ENCODE measurements around the gene TMTC1. TPM values are rescaled to one million over a fixed set of nuclear protein-coding genes. Genes with fewer than 3 reads are reported as not detected.

Gene TMTC1
- total and polyA plus RNA-seq, 9 of the 15 experiments (the other 6 are each of a cell fraction or from before 2014, with no cell fraction given), result under 0.01 to 0.18 (median 0.06) TPM; not detected in 2

DNA sequence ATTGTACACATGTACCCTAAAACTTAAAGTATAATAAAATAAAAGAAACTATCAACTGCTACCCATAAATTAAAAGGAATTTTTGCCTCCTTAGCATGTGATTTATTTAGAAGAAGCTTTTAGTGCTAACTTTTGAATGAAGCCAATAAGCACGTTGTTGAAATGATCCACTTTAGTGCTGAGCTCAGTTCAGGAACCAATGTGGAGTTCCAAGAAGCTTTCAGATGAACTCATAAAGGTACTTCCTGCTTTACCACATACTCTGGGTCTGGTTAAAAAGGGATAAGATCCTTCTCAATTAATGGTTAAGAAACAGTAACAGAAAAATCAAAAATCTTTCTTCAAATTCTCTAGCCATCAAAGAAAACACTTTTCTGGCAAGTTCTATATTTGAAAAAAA, 39.4 kb downstream of the TMTC1 start (continued):
- TF ChIP-seq, protein P1, sequence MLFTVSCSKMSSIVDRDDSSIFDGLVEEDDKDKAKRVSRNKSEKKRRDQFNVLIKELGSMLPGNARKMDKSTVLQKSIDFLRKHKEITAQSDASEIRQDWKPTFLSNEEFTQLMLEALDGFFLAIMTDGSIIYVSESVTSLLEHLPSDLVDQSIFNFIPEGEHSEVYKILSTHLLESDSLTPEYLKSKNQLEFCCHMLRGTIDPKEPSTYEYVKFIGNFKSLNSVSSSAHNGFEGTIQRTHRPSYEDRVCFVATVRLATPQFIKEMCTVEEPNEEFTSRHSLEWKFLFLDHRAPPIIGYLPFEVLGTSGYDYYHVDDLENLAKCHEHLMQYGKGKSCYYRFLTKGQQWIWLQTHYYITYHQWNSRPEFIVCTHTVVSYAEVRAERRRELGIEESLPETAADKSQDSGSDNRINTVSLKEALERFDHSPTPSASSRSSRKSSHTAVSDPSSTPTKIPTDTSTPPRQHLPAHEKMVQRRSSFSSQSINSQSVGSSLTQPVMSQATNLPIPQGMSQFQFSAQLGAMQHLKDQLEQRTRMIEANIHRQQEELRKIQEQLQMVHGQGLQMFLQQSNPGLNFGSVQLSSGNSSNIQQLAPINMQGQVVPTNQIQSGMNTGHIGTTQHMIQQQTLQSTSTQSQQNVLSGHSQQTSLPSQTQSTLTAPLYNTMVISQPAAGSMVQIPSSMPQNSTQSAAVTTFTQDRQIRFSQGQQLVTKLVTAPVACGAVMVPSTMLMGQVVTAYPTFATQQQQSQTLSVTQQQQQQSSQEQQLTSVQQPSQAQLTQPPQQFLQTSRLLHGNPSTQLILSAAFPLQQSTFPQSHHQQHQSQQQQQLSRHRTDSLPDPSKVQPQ (CRISPR knock-in tag; IDR thresholded peaks at IDR 0.05; ENCODE audit: borderline replicate concordance), result no peak
- no peak for TF ChIP-seq ZNF780A (CRISPR knock-in tag; IDR thresholded peaks at IDR 0.05)

DNA sequence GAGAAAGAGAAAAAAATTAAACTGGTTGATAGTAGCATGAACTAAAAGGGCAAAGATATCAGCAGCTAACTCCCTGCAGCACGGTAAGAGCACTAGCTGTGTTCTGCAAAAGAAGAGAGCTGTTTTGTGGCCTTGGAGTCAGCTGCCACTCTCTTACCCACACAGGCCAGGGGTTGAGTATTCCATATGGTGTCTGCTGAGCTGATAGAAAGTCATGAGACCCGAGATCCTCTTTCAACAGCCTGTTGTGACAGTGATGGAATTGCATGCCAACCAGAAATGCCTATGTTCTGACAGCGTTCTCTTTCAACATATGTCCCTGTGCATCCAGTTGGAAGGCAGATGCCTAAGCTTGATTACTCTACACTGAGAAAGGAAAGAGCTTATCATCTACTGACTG, 39.9 kb downstream of the TMTC1 start:
- 2% methylated on average over 3 of the region's 3 CpGs for WGBS (ENCODE audit: insufficient coverage, low coverage, missing lambda C conversion rate)
- H3K4me3 ChIP-seq, result no peak overlapping the region
- H3K79me2 ChIP-seq (ENCODE audit: control insufficient read depth, insufficient read depth, low read length), result no peaks in the 10 kb centered on the region
- in situ Hi-C loops (cut with MboI), result no loop called here
- no peak overlapping the region for H3K4me2 ChIP-seq (ENCODE audit: insufficient read depth, low read length)
- no peaks in the 10 kb centered on the region for H3K27me3 ChIP-seq (ENCODE audit: control insufficient read depth in 2 of 2, insufficient read depth in 2 of 2, low read length in 2 of 2)
- POLR2A ChIA-PET, result interaction anchor here (0.9 kb wide), 1 partner anchor 9 kb away, joined by 3 read pairs; no protein-coding TSS in a partner anchor
- no peaks in the 10 kb centered on the region for H3K4me1 ChIP-seq (replicated peaks in 1 of 2; ENCODE audit: control insufficient read depth in 2 of 2, insufficient read depth in 2 of 2, low read length in 2 of 2)
- ATAC-seq, result no peak
- no TSS peak for BruUV-seq (replicated peaks)
- CTCF ChIA-PET (ENCODE audit: low intra/inter-chr PET ratio), result no interaction called here
- no peak overlapping the region for H3K27ac ChIP-seq (ENCODE audit: extremely low read depth, low read depth, low read length)
- no peak overlapping the region for H3K9ac ChIP-seq (ENCODE audit: insufficient read depth in 1 of 2, low read depth in 2 of 2, low read length in 2 of 2)
- H3K36me3 ChIP-seq (ENCODE audit: control insufficient read depth, insufficient read depth, low read length), result no peaks in the 10 kb centered on the region
- intact Hi-C loops (cut with micrococcal nuclease), result no loop called here
- no peak for DNase-seq (ENCODE audit: extremely low read depth in 1 of 4, low spot score in 3 of 4)
- H3K9me3 ChIP-seq (replicated peaks; ENCODE audit: control insufficient read depth, insufficient read depth, low read depth, low read length), result no peaks in the 10 kb centered on the region
- H3K9me1 ChIP-seq (ENCODE audit: control insufficient read depth, insufficient read depth, low read length), result no peaks in the 10 kb centered on the region
- no peak for FAIRE-seq
- H4K20me1 ChIP-seq (replicated peaks; ENCODE audit: control insufficient read depth, insufficient read depth, low read length), result no peaks in the 10 kb centered on the region
- no peak overlapping the region for H2AFZ ChIP-seq (ENCODE audit: low read depth, low read length)
- TF ChIP-seq, protein P2, sequence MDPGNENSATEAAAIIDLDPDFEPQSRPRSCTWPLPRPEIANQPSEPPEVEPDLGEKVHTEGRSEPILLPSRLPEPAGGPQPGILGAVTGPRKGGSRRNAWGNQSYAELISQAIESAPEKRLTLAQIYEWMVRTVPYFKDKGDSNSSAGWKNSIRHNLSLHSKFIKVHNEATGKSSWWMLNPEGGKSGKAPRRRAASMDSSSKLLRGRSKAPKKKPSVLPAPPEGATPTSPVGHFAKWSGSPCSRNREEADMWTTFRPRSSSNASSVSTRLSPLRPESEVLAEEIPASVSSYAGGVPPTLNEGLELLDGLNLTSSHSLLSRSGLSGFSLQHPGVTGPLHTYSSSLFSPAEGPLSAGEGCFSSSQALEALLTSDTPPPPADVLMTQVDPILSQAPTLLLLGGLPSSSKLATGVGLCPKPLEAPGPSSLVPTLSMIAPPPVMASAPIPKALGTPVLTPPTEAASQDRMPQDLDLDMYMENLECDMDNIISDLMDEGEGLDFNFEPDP (CRISPR knock-in tag; IDR thresholded peaks at IDR 0.05), result no peak
- TF ChIP-seq ZC3H11A (IDR thresholded peaks at IDR 0.05; ENCODE audit: low read depth, low read length) (no peak), SOX6 (IDR thresholded peaks at IDR 0.05) (no peak), MXI1 (IDR thresholded peaks at IDR 0.05; ENCODE audit: low read depth, low read length) (no peak), ZNF197 (CRISPR knock-in tag; IDR thresholded peaks at IDR 0.05; ENCODE audit: low read depth) (no peak), ZNF57 (CRISPR knock-in tag; IDR thresholded peaks at IDR 0.05) (no peak)
- TF ChIP-seq, protein P3, sequence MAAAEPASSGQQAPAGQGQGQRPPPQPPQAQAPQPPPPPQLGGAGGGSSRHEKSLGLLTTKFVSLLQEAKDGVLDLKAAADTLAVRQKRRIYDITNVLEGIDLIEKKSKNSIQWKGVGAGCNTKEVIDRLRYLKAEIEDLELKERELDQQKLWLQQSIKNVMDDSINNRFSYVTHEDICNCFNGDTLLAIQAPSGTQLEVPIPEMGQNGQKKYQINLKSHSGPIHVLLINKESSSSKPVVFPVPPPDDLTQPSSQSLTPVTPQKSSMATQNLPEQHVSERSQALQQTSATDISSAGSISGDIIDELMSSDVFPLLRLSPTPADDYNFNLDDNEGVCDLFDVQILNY (CRISPR knock-in tag; IDR thresholded peaks at IDR 0.05), result no peak

All from K562 (cell line).